ENCODE measurements around the gene AQP2. TPM values are rescaled to one million over a fixed set of nuclear protein-coding genes. Genes with fewer than 3 reads are reported as not detected.

Gene AQP2
- total RNA-seq, 2 donors from 2014 or later, result 3.0 TPM; not detected in 1

GRCh38 chr12:49903700-49904423 lies 46.7 kb upstream of the AQP2 start, which contains the start of gene FAIM2:
Gene FAIM2 (minus strand): TSS chr12:49903900. CDS start chr12:49903792, 108 bp downstream.
- DNase-seq (ENCODE audit: low spot score), result no peak
- no peak for ATAC-seq (ENCODE audit: insufficient number of reproducible peaks, low FRiP score, low read depth)

DNA sequence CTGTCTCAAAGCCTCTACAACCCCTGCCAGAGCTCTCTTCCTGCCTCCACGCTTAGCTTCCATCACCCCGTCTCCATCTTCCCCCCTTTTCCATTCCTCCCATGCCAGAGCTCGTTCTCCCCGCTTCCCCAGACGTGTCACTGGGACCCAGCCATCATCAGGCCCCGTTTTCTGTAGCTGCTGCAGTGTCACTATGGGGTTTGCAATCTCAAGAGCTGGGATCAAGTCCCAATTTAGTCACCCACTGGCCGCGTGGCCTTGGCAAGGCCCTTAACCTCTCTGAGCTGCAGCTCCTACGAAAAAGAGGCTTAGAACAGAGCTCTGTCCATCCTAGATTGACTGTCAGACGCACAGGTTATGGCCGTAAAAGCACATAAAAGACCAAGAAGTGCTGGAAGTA lies 45.9 kb upstream of the AQP2 start:
- Histone ChIP-seq H3K9me3 (no peaks in the 10 kb centered on the region), H3K27ac (no peak overlapping the region), H3K36me3 (no peaks in the 10 kb centered on the region), H3K27me3 (replicated peaks; ENCODE audit: insufficient read depth) (no peaks in the 10 kb centered on the region), H3K4me3 (no peak overlapping the region), H3K4me1 (ENCODE audit: control insufficient read depth in 1 of 2, low read depth in 2 of 2) (no peaks in the 10 kb centered on the region)
- DNase-seq (ENCODE audit: low spot score) (no peak), ATAC-seq (ENCODE audit: insufficient number of reproducible peaks, low FRiP score, low read depth) (no peak)
- TF ChIP-seq, protein P1, sequence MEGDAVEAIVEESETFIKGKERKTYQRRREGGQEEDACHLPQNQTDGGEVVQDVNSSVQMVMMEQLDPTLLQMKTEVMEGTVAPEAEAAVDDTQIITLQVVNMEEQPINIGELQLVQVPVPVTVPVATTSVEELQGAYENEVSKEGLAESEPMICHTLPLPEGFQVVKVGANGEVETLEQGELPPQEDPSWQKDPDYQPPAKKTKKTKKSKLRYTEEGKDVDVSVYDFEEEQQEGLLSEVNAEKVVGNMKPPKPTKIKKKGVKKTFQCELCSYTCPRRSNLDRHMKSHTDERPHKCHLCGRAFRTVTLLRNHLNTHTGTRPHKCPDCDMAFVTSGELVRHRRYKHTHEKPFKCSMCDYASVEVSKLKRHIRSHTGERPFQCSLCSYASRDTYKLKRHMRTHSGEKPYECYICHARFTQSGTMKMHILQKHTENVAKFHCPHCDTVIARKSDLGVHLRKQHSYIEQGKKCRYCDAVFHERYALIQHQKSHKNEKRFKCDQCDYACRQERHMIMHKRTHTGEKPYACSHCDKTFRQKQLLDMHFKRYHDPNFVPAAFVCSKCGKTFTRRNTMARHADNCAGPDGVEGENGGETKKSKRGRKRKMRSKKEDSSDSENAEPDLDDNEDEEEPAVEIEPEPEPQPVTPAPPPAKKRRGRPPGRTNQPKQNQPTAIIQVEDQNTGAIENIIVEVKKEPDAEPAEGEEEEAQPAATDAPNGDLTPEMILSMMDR (IDR thresholded peaks at IDR 0.05), result no peak

More at GRCh38 chr12:49903700-49904423, 46.7 kb upstream of the AQP2 start, which contains the start of gene FAIM2:
- Histone ChIP-seq H3K9me3 (no peaks in the 10 kb centered on the region), H3K4me1 (ENCODE audit: control insufficient read depth in 1 of 2, low read depth in 2 of 2) (no peaks in the 10 kb centered on the region), H3K4me3 (peak within 1 kb of the TSS; percentile 53), H3K27me3 (replicated peaks; ENCODE audit: insufficient read depth) (no peaks in the 10 kb centered on the region), H3K27ac (no peak within 1 kb of the TSS), H3K36me3 (no peaks in the 10 kb centered on the region)
- TF ChIP-seq, protein P1 (IDR thresholded peaks at IDR 0.05), result no peak

DNA sequence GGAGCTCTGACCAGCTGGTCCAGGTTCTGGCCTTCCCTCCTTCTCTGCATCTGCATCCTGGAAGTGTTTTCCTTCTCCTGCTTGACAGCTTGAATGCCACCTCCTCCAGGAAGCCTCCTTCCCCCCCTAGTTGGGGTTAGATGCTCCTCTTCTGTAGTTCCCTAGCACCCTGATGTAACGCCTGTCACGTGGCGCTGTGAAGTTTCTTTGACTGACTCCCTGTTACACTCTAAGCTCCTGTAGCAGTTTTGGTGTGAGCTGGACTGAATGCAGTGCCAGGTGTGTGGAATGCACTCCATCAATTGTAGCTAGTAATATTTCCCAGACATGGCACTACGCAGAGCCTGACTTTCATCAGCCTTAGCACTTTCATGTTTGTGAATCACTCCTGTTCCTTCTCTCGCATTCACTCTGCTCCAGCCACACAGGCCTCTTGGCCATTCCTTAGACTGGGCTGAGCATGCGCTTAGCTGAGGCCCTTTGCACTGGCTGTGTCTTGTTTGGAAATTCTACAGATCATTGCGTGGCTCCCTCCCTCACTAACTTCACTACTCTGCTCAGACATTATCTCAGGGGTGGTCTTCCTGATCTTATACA lies 44.7 kb upstream of the AQP2 start:
- no peaks in the 10 kb centered on the region for H3K9me3 ChIP-seq
- no peaks in the 10 kb centered on the region for H3K27me3 ChIP-seq (replicated peaks; ENCODE audit: insufficient read depth)
- ATAC-seq (ENCODE audit: insufficient number of reproducible peaks, low FRiP score, low read depth), result no peak
- H3K27ac ChIP-seq, result no peak overlapping the region
- H3K4me1 ChIP-seq (ENCODE audit: control insufficient read depth in 1 of 2, low read depth in 2 of 2), result no peaks in the 10 kb centered on the region
- DNase-seq (ENCODE audit: low spot score), result no peak
- no peaks in the 10 kb centered on the region for H3K36me3 ChIP-seq
- no peak overlapping the region for H3K4me3 ChIP-seq
- TF ChIP-seq, protein P1 (IDR thresholded peaks at IDR 0.05), result no peak

- Histone ChIP-seq H3K27me3 (replicated peaks; ENCODE audit: insufficient read depth) (no peaks in the 10 kb centered on the region), H3K9me3 (no peaks in the 10 kb centered on the region), H3K4me3 (no peak overlapping the region), H3K4me1 (ENCODE audit: control insufficient read depth in 1 of 2, low read depth in 2 of 2) (no peaks in the 10 kb centered on the region), H3K27ac (no peak overlapping the region), H3K36me3 (no peaks in the 10 kb centered on the region)
- TF ChIP-seq, protein P1 (IDR thresholded peaks at IDR 0.05), result no peak
- DNase-seq (ENCODE audit: low spot score) (no peak), ATAC-seq (ENCODE audit: insufficient number of reproducible peaks, low FRiP score, low read depth) (no peak)
Measured at GRCh38 chr12:49907352-49907751, 43.2 kb upstream of the AQP2 start.

- Histone ChIP-seq H3K27ac (no peak overlapping the region), H3K4me1 (ENCODE audit: control insufficient read depth in 1 of 2, low read depth in 2 of 2) (no peaks in the 10 kb centered on the region), H3K27me3 (replicated peaks; ENCODE audit: insufficient read depth) (no peaks in the 10 kb centered on the region), H3K36me3 (no peaks in the 10 kb centered on the region), H3K9me3 (no peaks in the 10 kb centered on the region), H3K4me3 (no peak overlapping the region)
- no peak for DNase-seq (ENCODE audit: low spot score)
- TF ChIP-seq, protein P1 (IDR thresholded peaks at IDR 0.05), result no peak
- ATAC-seq (ENCODE audit: insufficient number of reproducible peaks, low FRiP score, low read depth), result no peak
Measured at GRCh38 chr12:49909356-49909755, 41.2 kb upstream of the AQP2 start.
